ENCODE measurements around the gene SLC22A12.

Gene SLC22A12

DNA sequence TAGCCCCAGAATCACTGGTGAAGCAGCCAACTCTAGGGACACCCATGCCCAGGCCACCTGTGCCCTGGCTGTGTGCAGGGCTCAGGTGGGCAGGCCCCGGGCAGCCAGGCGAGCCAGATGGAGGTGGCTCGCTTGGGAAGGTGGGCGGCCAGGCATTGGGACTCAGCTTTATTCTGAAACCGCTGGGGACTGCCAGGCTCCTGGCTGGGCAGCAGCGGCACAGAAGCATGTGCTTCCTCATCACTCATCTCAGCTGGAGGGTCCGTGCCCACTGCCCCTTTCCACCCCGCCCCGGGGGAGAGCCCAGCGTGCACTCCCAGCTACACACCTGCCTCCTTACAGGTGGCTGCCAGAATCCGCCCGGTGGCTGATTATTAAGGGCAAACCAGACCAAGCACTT lies 27.1 kb upstream of the SLC22A12 start:
- DNase-seq, result no peak

DNA sequence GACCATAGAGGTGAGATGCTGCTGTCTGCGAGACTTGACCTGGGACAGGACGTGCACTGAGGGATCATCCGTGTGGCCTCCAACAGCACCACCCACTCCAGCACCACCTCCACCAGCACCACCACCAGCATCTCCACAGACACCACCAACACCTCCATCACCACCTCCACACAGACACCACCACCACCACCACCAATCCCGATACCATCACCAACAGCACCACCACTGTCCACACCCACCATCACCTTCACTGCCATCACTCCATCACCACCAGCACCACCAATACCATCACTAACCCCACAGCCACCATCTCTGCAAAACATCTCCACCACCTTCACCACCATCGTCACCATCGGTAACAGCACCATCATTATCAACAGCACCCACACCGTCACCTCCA lies 26.6 kb upstream of the SLC22A12 start:
- DNase-seq, result no peak

DNA sequence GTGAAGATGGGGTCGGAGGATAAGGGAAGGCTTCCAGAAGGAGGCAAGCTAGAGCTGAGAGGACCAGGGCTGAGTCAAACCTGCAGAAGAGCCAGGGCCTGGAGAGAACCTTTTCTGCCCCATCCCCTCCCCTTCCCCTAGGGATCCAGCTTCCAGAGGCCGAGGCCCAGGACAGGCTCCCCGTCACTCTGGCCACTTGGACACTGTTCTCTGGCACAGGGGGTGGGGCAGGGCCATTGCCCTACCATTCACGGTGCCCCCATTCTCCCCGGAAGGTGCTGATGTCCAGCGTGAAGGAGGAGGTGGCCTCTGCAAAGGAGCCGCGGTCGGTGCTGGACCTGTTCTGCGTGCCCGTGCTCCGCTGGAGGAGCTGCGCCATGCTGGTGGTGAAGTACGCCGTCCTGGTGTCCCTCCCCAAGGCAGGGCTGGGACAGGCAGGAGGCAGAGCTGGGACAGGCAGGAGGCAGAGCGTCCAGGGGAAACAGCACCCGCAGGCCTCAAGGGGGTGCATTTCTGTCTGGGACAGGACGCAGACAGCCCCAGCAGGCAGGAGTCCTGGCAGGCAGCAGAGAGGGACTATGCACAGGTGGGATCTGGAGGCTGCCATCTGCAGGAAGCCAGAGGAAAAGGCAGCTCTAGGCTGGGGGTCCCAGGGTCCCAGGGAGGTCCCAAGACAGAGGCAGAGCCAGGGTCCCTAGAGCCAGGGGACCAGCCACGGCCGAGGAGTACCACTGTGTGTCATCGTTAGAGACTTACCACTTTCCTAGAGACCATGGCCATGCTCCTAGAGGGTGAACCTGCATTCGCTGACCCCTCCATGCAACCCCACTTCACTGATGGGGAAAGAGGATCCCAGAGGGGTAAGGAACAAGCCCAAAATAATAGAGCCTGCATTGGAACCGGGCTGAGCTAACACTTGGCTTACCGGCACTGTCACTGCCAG lies 25.8 kb upstream of the SLC22A12 start:
- DNase-seq, result no peak

DNA sequence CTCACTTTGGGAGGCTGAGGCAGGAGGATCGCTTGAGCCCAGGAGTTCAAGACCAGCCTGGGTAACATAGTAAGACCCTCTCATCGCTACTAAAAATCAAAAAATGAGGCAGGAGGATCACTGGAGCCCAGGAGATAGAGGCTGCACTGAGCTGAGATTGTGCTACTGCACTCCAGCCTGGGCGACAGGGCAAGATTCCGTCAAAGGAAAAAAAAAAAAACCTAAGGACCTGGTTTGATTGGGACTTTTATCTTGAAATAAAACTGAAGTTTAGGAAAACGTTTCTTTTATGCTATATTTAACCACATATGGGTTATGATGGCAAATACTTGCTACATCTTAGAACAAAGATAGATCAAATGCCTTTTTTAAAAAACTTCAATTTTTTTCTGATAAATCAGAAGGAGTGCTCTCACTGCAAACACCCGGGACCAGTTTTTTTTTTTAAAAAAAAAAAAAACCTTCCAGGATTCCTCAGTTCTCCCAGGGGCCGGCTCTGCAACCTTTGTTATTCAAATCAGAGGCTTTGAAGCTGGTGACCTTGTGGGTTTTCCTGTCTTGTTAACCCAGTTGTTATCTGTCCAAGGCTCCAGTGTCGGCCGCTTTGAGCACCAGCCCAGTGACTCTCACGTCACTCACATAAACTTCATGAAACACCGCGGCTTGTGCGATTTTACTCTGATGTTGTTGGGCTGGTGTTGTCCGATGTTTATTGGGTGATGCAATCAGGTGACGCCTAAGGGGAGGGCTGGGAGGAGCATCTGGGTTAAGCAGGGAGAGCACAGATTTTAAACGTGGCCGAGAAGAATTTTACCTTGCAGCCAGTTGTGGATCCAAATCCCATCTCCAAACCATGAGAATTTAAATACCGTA lies 24.7 kb upstream of the SLC22A12 start:
- no peak for DNase-seq

- DNase-seq, result no peak
Measured at GRCh38 chr11:64566915-64567891, 23.8 kb upstream of the SLC22A12 start.

- DNase-seq, result no peak
Measured at GRCh38 chr11:64568041-64568571, 22.9 kb upstream of the SLC22A12 start.

DNA sequence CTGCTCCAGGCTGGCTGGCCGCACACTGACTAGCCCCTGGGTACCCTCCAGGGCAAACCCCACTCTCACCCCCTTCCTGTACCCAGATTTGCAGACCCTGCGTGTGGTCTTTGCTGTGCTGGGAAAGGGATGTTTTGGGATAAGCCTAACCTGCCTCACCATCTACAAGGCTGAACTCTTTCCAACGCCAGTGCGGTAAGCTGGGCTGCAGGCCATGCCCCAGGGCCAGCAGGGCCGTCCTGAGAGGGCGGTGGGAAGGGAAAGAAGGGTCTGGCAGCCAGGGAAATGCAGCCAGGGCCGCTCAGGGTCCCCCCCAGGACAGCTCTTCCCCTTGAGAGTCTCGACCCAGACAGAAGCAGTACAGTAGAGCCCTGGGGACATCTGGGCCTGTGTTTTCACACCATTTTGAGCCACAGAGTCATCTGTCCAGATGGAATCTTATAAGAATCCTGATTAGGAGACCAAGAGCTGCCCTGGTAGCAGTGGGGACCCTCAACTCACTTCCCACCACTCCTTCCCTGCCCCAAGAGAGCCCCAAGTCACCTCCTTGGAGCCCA lies 22.4 kb upstream of the SLC22A12 start:
- DNase-seq, result no peak

DNA sequence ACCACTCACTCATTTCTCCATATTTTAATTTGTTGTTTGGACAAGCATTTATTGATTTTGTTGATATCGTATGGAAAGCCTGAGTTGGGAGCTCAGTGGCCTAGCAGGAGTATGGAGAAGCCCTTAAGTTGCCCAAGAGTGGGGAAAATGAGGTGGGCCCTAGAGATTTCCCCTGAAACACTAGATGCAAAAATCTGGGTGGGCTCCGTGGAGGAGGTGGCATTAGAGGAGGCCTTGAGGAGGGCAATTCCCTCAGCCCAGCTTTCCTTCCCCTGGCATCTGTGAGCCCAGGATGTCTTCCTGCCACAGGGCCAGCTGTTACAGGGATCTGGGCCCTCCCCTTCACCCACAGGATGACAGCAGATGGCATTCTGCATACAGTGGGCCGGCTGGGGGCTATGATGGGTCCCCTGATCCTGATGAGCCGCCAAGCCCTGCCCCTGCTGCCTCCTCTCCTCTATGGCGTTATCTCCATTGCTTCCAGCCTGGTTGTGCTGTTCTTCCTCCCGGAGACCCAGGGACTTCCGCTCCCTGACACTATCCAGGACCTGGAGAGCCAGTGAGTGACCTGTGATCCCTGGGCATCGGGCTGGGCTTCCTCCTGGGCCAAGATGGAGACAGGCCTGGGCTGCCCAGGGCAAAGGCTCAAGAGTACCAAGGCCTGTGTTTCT lies 21.6 kb upstream of the SLC22A12 start:
- DNase-seq, result no peak

GRCh38 chr11:64570341-64570740 lies 20.7 kb upstream of the SLC22A12 start:
- no peak for DNase-seq

- DNase-seq, result no peak
Measured at GRCh38 chr11:64571050-64571409, 20.0 kb upstream of the SLC22A12 start.

DNA sequence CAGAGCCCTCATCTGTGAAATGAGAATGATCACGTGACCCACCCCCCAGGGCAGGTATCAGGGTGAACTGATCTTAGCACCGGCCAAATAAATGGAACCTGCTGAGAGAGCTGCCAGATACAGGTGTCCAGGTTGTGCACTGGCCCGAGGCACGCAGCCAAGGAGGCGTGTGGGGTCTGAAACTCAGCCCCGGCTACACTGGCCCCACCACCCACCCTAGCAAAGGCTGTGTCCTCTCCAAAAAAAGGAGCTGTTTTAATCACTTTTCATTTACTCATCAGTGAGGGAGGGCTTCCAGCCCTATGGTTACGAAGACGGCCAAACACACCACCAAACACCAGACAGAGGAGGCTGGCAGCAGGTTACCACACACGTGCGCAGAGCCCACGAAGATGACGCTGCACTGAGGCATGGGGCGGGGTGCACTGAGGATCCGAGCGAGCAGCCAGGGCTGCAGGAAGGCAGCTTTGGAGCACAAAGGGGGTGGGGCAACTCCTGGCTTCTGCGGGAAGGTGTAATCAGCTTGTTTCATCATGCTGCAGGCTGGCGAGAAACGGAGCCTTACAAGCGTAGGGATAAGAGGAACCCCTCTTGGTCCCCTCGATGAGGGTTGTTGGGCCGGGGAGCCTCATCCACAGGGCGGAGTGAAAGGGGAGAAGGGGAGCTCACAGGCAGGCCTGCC lies 19.5 kb upstream of the SLC22A12 start:
- no peak for DNase-seq

DNA sequence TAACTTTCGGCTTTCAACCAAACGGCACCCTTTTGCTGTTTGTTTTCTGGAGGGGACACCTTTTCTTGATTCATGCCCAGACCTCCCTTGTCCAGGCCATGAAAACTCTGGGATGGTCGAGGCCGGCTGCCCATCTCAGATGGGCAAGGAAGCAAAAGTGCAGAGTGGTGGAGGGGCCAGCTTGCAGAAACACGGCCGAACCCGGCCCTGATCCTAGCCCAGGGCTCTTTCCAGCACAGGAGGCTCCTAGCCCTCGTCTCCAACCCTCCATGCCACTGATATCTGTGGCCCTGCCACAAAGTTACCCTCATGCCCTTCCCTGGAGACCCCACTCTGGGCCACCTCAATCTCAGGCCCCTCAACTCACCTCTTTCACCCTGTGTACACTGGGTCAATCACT lies 18.9 kb upstream of the SLC22A12 start:
- DNase-seq, result no peak

GRCh38 chr11:64577202-64577601 lies 13.8 kb upstream of the SLC22A12 start:
- no peak for DNase-seq

GRCh38 chr11:64580412-64580811 lies 10.6 kb upstream of the SLC22A12 start:
- no peak for DNase-seq

- no peak for DNase-seq
Measured at GRCh38 chr11:64581057-64581523, 9.9 kb upstream of the SLC22A12 start.

DNA sequence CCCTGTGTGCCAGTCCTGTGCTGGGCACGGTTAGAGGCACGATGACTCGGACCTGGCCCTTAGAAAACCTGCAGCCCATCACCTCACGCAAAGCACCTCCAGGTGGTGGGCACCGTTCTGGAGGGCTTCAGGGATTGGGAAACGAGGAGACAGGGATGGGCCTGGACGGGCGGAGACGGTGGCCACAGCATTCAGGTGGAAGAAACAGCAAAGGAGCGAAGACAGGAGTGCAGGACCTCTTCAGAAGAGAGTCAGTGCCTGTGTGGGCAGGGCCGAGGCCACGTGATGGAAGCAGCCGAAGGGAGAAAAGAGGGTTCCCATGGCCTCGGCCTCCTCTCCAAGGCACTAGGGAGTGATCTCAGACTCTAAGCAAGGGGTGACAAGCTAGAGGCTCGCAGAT lies 8.1 kb upstream of the SLC22A12 start:
- no peak for DNase-seq

DNA sequence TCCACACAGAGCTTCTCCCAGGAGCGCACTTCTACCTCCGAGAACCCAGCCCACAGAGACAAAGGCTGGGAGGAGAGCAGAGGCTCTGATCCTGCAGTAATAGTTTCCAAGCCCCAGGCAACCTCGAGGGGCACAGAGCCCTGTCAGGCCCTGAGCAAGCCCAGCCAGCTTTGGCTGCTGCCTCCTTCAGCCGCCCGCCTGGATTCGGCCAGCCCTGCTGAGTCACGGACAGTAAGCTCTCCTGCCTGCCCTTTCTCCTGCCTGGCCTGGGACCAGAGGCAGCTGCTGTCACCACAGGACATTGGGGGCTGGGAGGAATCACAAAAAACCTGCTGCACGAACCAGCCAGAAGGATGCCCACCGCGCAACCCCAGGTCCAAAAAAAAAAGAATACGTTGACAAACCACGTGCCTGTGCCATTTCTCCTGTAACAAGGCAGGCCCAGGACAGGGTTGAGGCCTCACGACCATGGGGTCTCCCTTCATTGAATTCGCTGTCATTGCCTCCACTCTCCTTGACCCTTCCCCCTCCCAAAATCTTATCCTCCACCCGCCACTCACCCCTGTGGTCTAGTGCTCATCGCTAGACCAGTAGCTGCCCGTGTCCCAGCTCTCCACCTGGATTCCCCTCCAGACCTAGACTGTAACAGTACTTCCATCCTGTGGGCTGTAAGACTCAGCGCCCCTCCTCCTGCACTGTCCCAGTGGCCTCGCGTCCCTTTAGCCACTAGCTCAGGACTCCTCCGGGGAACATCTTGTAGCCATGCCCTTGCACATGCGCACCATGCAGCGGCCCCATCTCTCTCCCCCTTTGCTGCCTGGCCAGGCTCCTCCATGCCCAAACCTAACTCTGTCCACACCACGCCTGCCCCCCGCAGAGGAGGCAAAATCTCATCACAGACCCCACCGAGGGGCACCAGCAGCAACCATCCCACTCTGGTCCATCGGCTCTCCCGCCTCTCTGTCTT lies 7.4 kb upstream of the SLC22A12 start:
- no peak for DNase-seq

GRCh38 chr11:64585150-64585549 lies 5.9 kb upstream of the SLC22A12 start:
- no peak for DNase-seq

DNA sequence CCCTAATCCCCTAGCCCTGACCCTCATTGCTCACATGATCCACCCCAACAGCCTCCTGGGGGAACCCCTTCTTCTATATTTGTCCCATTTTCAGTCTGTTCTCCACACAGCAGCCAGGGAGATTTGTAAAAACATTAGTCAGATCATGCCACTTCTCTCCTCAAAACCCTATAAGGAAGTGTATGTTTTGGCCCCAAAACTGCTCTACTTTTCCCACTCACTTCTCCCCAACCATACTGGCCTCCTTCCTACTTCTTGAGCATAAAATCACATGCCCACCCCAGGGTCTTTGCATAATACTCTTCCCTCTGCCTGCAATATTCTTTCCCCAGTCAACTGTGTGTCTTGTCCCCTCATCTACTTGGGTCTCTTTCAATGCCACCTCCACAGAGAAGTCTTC lies 4.7 kb upstream of the SLC22A12 start:
- no peak for DNase-seq

- DNase-seq, result no peak
Measured at GRCh38 chr11:64588701-64589100, 2.3 kb upstream of the SLC22A12 start.
